Adrenal gland (tissue), 12 donors: ENCODE data around the gene YKT6. TPM values are rescaled to one million over a fixed set of nuclear protein-coding genes. Genes with fewer than 3 reads are reported as not detected.

Experiments
- DNase-seq, 7 donors: peaks; one replicate each; pipeline ENCODE4 v3.0.0-alpha.2; 2019 to 2020
- H3K27ac ChIP-seq, 5 donors: fragments of 200-600 bp; sonication (generic) in 4 of 5; 1 replicate in 3 of 5; 2 replicates in 2 of 5; pipeline versions ENCODE4 v1.5.1 to v1.8.0; 2016 to 2020; ENCODE audit warnings: mild to moderate bottlenecking in 1 of 5
- H3K27me3 ChIP-seq: fragments of 200-600 bp; 2 replicates; pipeline ENCODE4 v1.8.0; 2021
- H3K36me3 ChIP-seq, 2 donors: fragments of 200-600 bp; replicated peaks in 1 of 2; 1 replicate in 1 of 2; 2 replicates in 1 of 2; pipeline versions ENCODE4 v1.5.1 to v1.8.0; 2018 to 2022
- H3K4me1 ChIP-seq, 2 donors: fragments of 200-600 bp; replicated peaks in 1 of 2; 1 replicate in 1 of 2; 2 replicates in 1 of 2; pipeline versions ENCODE4 v1.5.1 to v1.8.0; 2018 to 2021
- H3K4me3 ChIP-seq, 4 donors: fragments of 200-600 bp; sonication (generic) in 3 of 4; one replicate each; pipeline ENCODE4 v1.5.1; 2016 to 2018
- H3K9me3 ChIP-seq, 3 donors: fragments of 200-600 bp; sonication (generic) in 1 of 3; replicated peaks in 1 of 3; 1 replicate in 2 of 3; 2 replicates in 1 of 3; pipeline versions ENCODE4 v1.5.1 to v1.8.0; 2016 to 2021
- POLR2A ChIP-seq, 2 donors: fragments of 450-650 bp; IDR thresholded peaks; one replicate each; pipeline ENCODE4 v1.6.1; 2017; ENCODE audit warnings: antibody characterized with exemption in 2 of 2, mild to moderate bottlenecking in 2 of 2, moderate library complexity in 1 of 2
- WGBS, 4 donors: extraction: QIAGEN DNeasy Blood & Tissue Kit in 2 of 4; methylation state at CpG; one replicate each; pipeline versions ENCODE4 v1.1.5 to v1.1.7; 2013 to 2017; 5-methylcytosine and 5-hydroxymethylcytosine counted together
- intact Hi-C, 2 donors: fragments of 100-400 bp; cut with DNase I; formaldehyde crosslinking; loops; one replicate each; pipeline versions ENCODE4 v1.14.1 to v1.15.0; 2022 to 2023
- polyA plus RNA-seq, 3 donors: library from polyadenylated mRNA; stranded (reverse); fragments of 200-250 nt in 2 of 3; fragments of 350-450 nt in 1 of 3; fragmentation: Illumina TruSeq in 1 of 3; extraction: RNeasy Lipid Tissue Mini Kit (QIAGEN cat#74804) in 1 of 3; gene quantifications; one replicate each; pipeline ENCODE4 v1.2.3, GENCODE V29; 2013 to 2014
- total RNA-seq, 9 donors: library from RNA; depleted of rRNA in 4 of 9; stranded (reverse); fragments of >200 nt in 4 of 9; fragments of 120-200 nt in 1 of 9; fragmentation: NEBNext Ultra II Directional in 1 of 9; extraction: Animal tissue kit (Norgen Biotek cat#: 25700) in 1 of 9; gene quantifications; one replicate each; pipeline versions ENCODE4 v1.1.0 to v1.2.4, GENCODE V29; 2013 to 2023
- TF ChIP-seq, protein P1 (sequence below), 6 experiments: fragments of 450-650 bp in 4 of 6; fragments of 200-600 bp in 2 of 6; sonication (generic) in 1 of 6; IDR thresholded peaks; 1 replicate in 5 of 6; 2 replicates in 1 of 6; pipeline versions ENCODE4 v1.5.1 to v1.8.0; 2016 to 2021; ENCODE audit warnings: antibody characterized with exemption in 6 of 6, mild to moderate bottlenecking in 2 of 6, moderate library complexity in 1 of 6
- donor health status: healthy with polysubstance abuse.
- donor health status: Bipolar disorder and iron deficiency.
- donor health status: DM: yes; HTN: yes; CAD: no.
- donor health status: DM: no; HTN: no; CAD: no.
- donor health status: DM: no; HTN: no; CAD: no.
- donor health status: DM: yes; HTN: yes; CAD: no.

Gene YKT6
- total and polyA plus RNA-seq, 12 donors: 32.8 to 94.7 (median 53.8) TPM

DNA sequence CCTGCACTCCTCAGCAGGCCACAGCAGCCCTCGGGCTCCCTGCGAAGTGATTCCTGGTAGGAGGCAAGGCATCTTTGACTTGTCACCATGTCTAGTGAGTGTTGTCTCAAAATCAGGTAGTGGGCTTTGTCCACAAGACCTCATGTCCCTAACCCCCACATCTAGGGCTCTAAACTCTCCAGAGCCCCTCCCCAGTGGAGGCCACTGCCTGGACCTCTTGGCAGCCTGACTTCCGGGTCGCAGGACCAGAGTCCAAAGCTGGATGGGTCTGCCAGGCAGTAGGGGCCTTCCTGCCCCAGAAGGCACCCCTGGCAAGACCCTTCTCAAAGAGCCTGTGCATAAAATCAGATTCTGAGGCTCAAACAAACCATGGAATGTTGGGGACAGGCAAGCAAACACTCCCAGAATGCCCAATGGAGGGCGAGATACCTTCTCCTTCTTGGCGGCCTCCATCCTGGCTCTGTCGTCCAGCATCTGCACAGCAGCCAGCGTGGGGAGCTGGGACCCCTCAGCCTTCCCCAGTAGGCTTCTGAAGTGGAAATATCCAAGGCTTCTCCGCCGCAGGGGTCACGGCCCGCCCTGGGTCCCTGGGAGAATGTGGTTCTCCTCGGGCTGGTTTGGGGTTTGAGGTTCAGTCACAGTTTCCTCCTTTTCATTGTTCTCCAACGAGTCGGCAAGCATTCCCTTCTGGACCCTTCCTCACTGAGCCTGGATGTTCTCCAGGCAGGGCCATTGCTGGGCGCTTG lies 12.1 kb upstream of the YKT6 start:
- DNase-seq: peak in 2 of 7 donors; percentile 9 to 39
- no peak overlapping the region for H3K4me3 ChIP-seq
- H3K36me3 ChIP-seq: no peaks in the 10 kb centered on the region
- intact Hi-C loops: no loop called here
- 78 to 81% (median 80%) methylated on average over 13 to 16 of the region's 16 CpGs for WGBS, 4 donors
- H3K27me3 ChIP-seq: no peaks in the 10 kb centered on the region
- no peak for TF ChIP-seq POLR2A (IDR thresholded peaks at IDR 0.05)
- TF ChIP-seq, protein P1, sequence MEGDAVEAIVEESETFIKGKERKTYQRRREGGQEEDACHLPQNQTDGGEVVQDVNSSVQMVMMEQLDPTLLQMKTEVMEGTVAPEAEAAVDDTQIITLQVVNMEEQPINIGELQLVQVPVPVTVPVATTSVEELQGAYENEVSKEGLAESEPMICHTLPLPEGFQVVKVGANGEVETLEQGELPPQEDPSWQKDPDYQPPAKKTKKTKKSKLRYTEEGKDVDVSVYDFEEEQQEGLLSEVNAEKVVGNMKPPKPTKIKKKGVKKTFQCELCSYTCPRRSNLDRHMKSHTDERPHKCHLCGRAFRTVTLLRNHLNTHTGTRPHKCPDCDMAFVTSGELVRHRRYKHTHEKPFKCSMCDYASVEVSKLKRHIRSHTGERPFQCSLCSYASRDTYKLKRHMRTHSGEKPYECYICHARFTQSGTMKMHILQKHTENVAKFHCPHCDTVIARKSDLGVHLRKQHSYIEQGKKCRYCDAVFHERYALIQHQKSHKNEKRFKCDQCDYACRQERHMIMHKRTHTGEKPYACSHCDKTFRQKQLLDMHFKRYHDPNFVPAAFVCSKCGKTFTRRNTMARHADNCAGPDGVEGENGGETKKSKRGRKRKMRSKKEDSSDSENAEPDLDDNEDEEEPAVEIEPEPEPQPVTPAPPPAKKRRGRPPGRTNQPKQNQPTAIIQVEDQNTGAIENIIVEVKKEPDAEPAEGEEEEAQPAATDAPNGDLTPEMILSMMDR (IDR thresholded peaks at IDR 0.05): no peak
- no peak overlapping the region for H3K27ac ChIP-seq
- peaks cover 0 to 5% of the 10 kb centered on the region in 2 donors for H3K4me1 ChIP-seq
- no peaks in the 10 kb centered on the region for H3K9me3 ChIP-seq

DNA sequence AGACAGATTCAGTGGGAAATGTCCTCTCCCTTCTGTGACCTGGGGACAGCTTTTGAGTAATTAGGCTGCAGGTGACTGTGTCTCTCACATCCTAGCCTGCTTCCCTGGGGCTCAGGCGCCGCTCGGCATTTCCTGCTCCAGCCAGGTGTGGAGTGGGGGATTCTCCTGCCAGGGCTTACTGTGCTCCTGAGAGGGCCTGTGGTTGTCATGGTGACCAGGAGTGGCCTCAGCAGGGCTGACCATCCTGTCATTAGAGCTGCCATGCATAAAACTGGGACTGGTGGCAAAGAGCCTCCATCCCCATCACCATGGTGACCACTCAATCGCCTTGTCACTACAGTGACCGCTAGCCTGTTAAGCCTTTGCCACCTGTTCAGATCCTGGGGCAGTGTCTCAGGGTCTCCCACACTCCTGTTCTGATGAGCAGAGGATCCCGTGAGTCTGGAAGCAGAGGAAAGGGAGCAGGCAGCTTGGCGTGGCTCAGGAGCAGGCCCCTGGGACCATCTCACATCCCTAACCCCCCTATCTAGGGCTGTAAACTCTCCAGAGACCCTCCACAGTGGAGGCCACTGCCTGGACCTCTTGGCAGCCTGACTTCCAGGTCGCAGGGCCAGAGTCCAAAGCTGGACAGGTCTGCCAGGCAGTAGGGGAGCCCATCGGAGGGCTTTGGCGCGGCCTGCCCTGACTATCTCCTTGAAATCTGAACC lies 11.3 kb upstream of the YKT6 start, which contains the start of gene GCK:
Gene GCK (minus strand): TSS at position 154 of the 707 bp plus-strand sequence. CDS start 486 bp downstream, outside the sequence.
- Histone ChIP-seq H3K4me1 (peaks cover 0 to 1% of the 10 kb centered on the region in 2 donors), H3K9me3 (no peaks in the 10 kb centered on the region), H3K36me3 (no peaks in the 10 kb centered on the region), H3K27me3 (no peaks in the 10 kb centered on the region), H3K4me3 (no peak within 1 kb of the TSS), H3K27ac (no peak within 1 kb of the TSS)
- WGBS, 4 donors: 76 to 90% (median 85%) methylated on average over 9 to 11 of the region's 11 CpGs
- no peak for TF ChIP-seq POLR2A (IDR thresholded peaks at IDR 0.05)
- TF ChIP-seq, protein P1 (IDR thresholded peaks at IDR 0.05): no peak
- intact Hi-C loops: no loop called here
- peak in 2 of 7 donors; percentile 14 to 76 for DNase-seq

DNA sequence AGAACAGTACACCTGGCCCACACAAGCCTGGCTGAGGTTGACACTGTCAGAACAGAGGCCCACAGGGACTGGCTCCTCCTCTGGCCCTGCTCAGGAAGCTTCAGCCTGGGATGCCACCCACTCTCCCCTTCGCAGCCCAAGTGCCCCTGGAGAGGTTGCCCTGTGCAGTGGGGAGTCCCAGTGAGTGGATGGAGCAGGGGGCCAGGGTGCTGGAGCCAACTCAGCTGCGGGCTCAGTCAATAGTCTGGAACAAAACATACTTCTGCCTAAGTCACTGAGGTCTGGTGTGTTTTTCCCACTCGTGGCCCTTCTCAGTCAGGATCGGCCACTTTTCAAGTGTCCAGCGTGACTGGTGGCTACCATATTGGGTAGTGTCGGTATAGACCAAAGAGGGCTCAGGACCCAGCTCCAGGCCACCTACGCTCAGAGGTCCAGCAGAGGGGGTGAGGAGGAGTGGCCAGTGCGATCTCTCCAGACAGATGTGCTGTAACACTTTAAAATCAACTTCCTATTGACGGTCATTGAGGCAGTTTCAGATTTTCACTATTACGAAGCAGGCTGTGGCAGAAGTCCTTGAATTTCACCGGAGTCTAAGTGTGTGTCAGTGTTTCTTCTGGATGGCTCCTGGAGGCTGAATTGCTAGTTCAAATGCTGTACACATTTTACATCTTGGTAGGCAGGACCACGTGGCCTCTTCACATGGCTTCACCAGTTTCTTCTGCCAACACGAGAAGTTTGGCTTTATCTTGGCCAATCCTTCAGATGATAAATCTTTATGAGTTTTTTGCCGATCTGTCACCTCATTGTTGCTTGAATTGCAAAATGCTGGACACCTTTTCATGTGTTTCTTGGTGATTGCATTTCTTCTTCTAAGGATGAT lies 10.5 kb upstream of the YKT6 start:
- H3K27me3 ChIP-seq: peaks cover 2% of the 10 kb centered on the region
- TF ChIP-seq, protein P1 (IDR thresholded peaks at IDR 0.05): no peak
- intact Hi-C loops: loop anchor here in 1 of 2 donors (10.0 kb wide), 1 partner anchor 115 kb away; no protein-coding TSS in a partner anchor

More for the DNA sequence above, 10.5 kb upstream of the YKT6 start:
- no peaks in the 10 kb centered on the region for H3K9me3 ChIP-seq
- peak in 2 of 7 donors; percentile 15 to 31 for DNase-seq
- no peak overlapping the region for H3K27ac ChIP-seq
- H3K4me1 ChIP-seq: no peaks in the 10 kb centered on the region
- WGBS, 4 donors: 66 to 82% (median 78%) methylated on average over 11 to 14 of the region's 14 CpGs
- H3K36me3 ChIP-seq: no peaks in the 10 kb centered on the region
- H3K4me3 ChIP-seq: no peak overlapping the region
